OCI-M2 (cell line): ENCODE measurements around the gene OR6F1.
"Not testable (repeated sequence)": the region's sequence is repeated elsewhere in the genome, so short reads cannot be mapped to it uniquely, and the experiment has no call there.

ENCODE experiments used
- DNase-seq: peaks from one replicate; lab custom pipeline; 2025; ENCODE audit not compliant: unreplicated experiment; lab: John Stamatoyannopoulos, UW

The OR6F1 gene

GRCh38 chr1:247716546-247716945 lies at the start of gene OR6F1:
OR6F1 (minus strand) TSS chr1:247716646; CDS start chr1:247712755, 3,891 bp downstream.
- DNase-seq: no peak

GRCh38 chr1:247760456-247760855 lies 44.0 kb upstream of the OR6F1 start, which contains the start of gene OR1C1:
OR1C1 (minus strand) TSS chr1:247760556; CDS start chr1:247758406, 2,150 bp downstream.
- DNase-seq: no peak

GRCh38 chr1:247754311-247754710 lies 37.9 kb upstream of the OR6F1 start:
- not testable (repeated sequence) for DNase-seq

- no peak for DNase-seq
Measured at GRCh38 chr1:247749870-247750269, 33.4 kb upstream of the OR6F1 start.

- DNase-seq: no peak
Measured at GRCh38 chr1:247748041-247748440, 31.6 kb upstream of the OR6F1 start, which contains the start of gene OR14A2. OR14A2 (minus strand) TSS chr1:247748141.

- no peak for DNase-seq
Measured at GRCh38 chr1:247747616-247748015, 31.2 kb upstream of the OR6F1 start.

DNA sequence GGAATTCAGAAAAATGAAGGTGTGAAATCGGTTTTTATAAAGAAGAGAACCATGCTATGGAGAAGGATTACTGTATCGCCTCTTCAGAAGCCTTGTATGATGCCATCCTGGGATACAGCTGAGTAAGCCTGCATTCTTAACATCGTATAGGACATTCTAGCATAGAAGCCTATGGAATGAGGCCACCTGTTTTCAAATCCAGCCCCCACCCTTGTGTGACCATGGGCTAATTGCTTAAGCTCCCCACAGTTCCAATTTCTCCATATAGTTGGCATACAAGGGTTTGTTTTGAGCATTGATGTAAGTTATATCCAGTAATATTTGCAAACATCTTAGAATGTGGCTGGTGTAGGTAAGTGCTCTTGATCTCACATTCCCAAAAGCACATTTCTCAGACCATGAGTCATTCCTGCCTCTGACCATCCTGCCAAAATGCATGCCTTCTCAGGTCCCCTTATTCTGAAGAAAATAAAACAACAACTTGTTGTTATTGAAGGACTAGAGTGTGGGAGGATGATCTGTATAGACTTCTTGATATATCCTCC lies 30.0 kb upstream of the OR6F1 start:
- DNase-seq: no peak

- not testable (repeated sequence) for DNase-seq
Measured at GRCh38 chr1:247742215-247742760, 25.8 kb upstream of the OR6F1 start.

DNA sequence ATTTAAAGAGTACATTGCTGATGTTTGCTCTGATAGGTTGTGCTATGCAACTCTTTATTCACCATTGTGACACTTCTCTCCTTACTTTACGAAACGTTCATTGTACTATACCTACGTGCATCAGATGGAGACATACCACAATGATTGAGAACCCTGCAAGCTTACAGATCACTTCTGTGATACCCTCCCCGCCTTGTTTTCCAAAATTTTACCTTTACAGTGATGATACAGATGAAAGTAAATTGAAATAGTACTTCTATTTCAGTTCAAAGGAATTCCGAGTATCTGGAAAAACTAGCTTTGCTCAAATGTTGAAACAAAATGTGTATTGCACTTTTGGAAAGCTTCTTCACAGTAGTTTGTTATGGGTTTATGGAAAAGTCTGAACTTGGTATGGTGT lies 25.3 kb upstream of the OR6F1 start:
- no peak for DNase-seq

GRCh38 chr1:247740721-247741120 lies 24.3 kb upstream of the OR6F1 start:
- DNase-seq: no peak

DNA sequence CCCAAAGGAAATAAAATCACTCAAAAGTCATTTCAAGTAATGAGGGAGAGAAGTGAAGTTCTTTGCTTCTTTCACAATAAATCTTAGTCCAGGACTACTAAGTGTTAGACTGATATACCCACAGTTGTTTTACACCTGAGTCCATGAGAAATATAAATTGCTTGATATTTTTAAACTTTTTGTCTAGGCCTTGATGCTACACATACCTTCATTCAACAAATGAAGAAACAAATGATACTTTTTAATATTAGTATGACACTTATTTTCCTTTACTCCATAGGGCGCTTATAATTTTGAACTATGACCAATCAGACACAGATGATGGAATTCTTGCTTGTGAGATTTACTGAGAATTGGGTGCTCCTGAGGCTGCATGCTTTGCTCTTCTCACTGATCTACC lies 21.9 kb upstream of the OR6F1 start, which contains the start of gene OR14K1:
Gene OR14K1 (plus strand): TSS at position 301 of the 400 bp plus-strand sequence. CDS start 0 bp downstream, at position 301.
- no peak for DNase-seq

GRCh38 chr1:247721222-247721621 lies 4.8 kb upstream of the OR6F1 start:
- no peak for DNase-seq

DNA sequence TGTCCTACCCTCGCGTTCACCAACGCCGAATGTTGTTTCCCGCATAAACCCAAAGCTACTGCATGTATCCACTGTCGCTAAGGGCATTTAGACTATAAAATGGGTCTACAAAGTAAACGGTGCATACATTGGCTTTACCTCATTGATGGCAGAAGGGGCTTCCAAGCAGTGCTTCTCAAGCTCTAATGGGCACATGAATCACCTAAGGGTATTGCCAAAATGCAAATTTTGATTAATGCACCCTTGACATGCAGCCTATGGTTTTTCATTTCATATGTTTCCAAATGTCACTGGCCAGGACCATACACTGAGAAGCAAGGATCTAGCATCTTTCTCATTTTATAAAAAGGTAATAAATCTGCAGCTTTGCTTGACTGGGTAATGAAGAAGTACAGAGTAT lies 2.7 kb downstream of the OR6F1 start:
- no peak for DNase-seq

DNA sequence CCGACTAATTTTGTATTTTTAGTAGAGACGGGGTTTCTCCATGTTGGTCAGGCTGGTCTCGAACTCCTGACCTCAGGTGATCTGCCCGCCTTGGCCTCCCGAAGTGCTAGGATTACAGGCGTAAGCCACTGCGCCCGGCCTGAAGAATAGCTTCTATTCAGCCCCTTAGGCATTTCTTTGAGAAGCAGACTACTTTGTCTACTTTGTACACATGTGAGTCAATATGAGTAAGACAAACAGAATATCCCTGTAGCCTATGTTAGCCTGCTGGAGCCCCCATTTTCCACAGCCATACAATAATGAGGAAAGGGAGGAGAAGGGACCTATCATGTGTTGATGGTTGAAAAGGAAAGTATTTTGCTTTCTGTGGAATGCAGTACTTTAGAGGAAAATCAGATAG lies 5.8 kb downstream of the OR6F1 start:
- DNase-seq: not testable (repeated sequence)

GRCh38 chr1:247701338-247701737 lies 15.1 kb downstream of the OR6F1 start:
- no peak for DNase-seq

GRCh38 chr1:247681288-247681897 lies 35.1 kb downstream of the OR6F1 start:
- peak; percentile 9 for DNase-seq

DNA sequence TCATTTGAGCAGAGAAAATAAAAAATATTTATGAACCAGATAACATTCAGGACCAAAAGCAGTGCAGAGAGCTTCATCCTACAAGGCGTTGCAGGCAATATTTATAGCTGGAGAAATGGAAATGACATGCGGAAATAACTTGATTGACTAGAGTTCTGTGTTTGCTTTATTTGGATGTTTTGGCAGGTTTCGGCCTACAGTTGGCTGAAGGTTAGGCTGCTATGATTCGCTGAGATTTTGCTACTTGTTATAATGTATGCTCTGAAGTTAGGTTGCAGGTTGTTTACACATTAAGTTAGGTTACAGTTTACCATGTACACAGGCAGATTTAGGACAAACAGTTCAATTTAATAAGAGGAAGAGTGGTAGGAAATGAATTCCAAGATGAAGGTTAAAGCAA lies 36.3 kb downstream of the OR6F1 start:
- DNase-seq: no peak

DNA sequence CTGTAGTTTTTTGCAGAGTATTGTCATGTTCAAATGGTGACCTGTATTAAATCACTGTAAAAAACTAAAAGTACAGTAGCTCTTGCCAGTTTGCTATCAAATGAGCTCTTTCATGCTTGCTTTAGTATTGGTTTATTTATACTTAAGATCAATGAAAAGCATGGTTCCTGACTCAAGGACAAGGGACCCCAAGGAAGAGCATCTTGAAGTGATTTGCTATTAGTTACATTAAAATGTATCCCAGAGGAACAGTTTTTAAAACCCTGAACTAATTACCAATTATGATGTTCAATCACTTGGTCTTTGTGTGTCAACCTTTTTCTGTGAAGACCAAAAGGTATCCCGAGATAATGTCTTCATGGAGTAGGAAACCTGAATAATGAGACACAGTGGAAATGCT lies 36.8 kb downstream of the OR6F1 start, which contains the start of gene OR13G1:
Gene OR13G1 (minus strand): TSS at position 101 of the 400 bp plus-strand sequence. CDS start 6,698 bp downstream, outside the sequence.
- no peak for DNase-seq

- no peak for DNase-seq
Measured at GRCh38 chr1:247669225-247669624, 47.2 kb downstream of the OR6F1 start.
